ENCODE data around the gene THRA. TPM values are rescaled to one million over a fixed set of nuclear protein-coding genes. Genes with fewer than 3 reads are reported as not detected.

The THRA gene
- total and polyA plus RNA-seq, 2 of the 8 experiments (the other 6 are each of a cell fraction or from before 2014, with no cell fraction given), result 6.4 to 10.2 TPM

DNA sequence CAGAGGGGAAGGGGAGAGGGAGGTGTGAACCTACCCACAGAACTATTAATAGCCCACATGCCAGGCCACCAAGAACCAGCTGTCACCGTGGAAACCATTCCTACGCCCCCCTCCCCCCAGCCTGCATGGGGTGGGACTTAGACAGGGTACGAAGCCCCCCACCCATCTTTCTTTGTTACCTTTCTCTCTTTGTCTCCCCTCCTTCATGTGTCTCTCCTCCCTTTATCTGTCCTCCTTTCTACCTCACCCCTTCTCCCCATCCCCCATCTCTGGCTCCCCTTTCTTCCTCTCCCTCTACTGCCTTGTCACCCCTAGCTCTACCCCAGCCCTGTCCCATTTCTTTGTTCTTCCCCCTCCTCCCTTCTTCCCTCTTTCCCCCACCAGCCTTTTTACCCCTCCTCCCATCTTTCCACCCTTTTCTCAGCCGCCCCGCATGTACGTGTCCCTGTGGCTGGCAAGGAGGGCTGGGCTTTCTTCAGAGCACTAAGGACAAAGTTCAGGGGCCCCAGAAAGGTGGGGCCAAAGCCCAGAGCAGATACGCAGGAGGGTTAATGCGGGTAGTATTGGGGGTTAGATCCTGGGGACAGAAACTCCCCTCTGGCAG, 8.0 kb downstream of the THRA start:
- Histone ChIP-seq H3K18ac (ENCODE audit: extremely low read depth, low read length) (peak overlapping the region; percentile 60), H3K36me3 (ENCODE audit: control insufficient read depth in 2 of 4, insufficient read depth in 4 of 4, low read length in 3 of 4) (no peaks in the 10 kb centered on the region), H3K9ac (replicated peaks in 1 of 4; ENCODE audit: extremely low read depth in 1 of 4, low read depth in 3 of 4, low read length in 3 of 4) (no peak overlapping the region), H3K27me3 (replicated peaks in 1 of 4; ENCODE audit: control insufficient read depth in 3 of 4, extremely low read depth in 1 of 4, insufficient read depth in 3 of 4, low read length in 3 of 4) (no peaks in the 10 kb centered on the region), H4K5ac (ENCODE audit: insufficient read length, low read depth, low read length) (no peak overlapping the region), H3K4me1 (replicated peaks in 1 of 4; ENCODE audit: control insufficient read depth in 3 of 4, insufficient read depth in 4 of 4, low read length in 3 of 4) (peaks cover 22 to 56% (median 47%) of the 10 kb centered on the region in 4 experiments), H2BK20ac (ENCODE audit: low read length) (no peak overlapping the region), H2AFZ (ENCODE audit: low read length) (no peak overlapping the region), H2BK5ac (ENCODE audit: low read depth, low read length) (peak overlapping the region; percentile 75; the same call in 1 of the 2 replicates), H4K8ac (ENCODE audit: extremely low read depth, insufficient read depth, low read length) (no peak overlapping the region), H2AK5ac (ENCODE audit: low read depth, low read length) (peak overlapping the region; percentile 19; the same call in 1 of the 2 replicates), H3K56ac (replicated peaks; ENCODE audit: insufficient read length, low read depth, low read length) (no peak overlapping the region), H3K27ac (ENCODE audit: low read depth, low read length) (no peak overlapping the region), H3K4me2 (ENCODE audit: insufficient read depth in 1 of 2, low read depth in 2 of 2, low read length in 2 of 2) (peak overlapping the region; percentile 35 to 75; a peak in 3 of 4 replicates), H3K14ac (ENCODE audit: insufficient read length) (no peak overlapping the region), H4K91ac (replicated peaks; ENCODE audit: insufficient read length, low read length) (peak overlapping the region; percentile 83), H3K9me3 (ENCODE audit: insufficient read depth in 2 of 2, low read depth in 1 of 2, low read length in 1 of 2) (no peaks in the 10 kb centered on the region), H2BK120ac (replicated peaks; ENCODE audit: low read depth, low read length) (peak overlapping the region; percentile 24), H3K79me2 (ENCODE audit: control insufficient read depth in 1 of 2, insufficient read depth in 2 of 2, low read length in 2 of 2) (no peaks in the 10 kb centered on the region), H3K79me1 (ENCODE audit: low read depth, low read length) (peaks cover 9% of the 10 kb centered on the region; the same call in 1 of the 2 replicates), H2BK15ac (ENCODE audit: low read length) (peak overlapping the region; percentile 72; the same call in 1 of the 2 replicates), H4K20me1 (replicated peaks in 1 of 2; ENCODE audit: control insufficient read depth in 1 of 2, insufficient read depth in 2 of 2, low read length in 2 of 2) (no peaks in the 10 kb centered on the region), H3K4me3 (ENCODE audit: extremely low read depth in 1 of 4, insufficient read depth in 2 of 4, low read depth in 3 of 4, low read length in 4 of 4) (peak overlapping the region in 1 of 4 experiments; percentile 29; a peak in 1 of 8 replicates), H3K23ac (ENCODE audit: insufficient read length) (no peak overlapping the region), H3K4ac (replicated peaks; ENCODE audit: insufficient read length, low read depth, low read length) (peak overlapping the region; percentile 32), H2BK12ac (ENCODE audit: low read depth, low read length) (peak overlapping the region; percentile 29; the same call in 1 of the 2 replicates), H3K23me2 (ENCODE audit: low read depth, low read length) (peaks cover 4% of the 10 kb centered on the region)
- FAIRE-seq (no peak), DNase-seq (ENCODE audit: low read depth in 1 of 2, low spot score in 2 of 2) (no peak)
- ChIA-PET CTCF (ENCODE audit: partially characterized antibody) (interaction anchor here (2.2 to 38.4 kb wide), 6 partner anchors 11 to 58 kb away, joined by 7 to 876 read pairs (median 100); partner anchors contain the start of genes CSF3, MED24 and THRA), POLR2A (ENCODE audit: partially characterized antibody) (interaction anchor here (1.0 to 2.7 kb wide), 6 partner anchors 13 to 53 kb away, joined by 3 to 11 read pairs (median 4); partner anchors contain the start of gene MED24)
- 52% methylated on average over 8 of the region's 8 CpGs; no CpG with 5 or more reads in 1 of the 2 experiments for WGBS, 2 experiments (ENCODE audit: extremely low coverage in 1 of 2, insufficient coverage in 1 of 2, insufficient read length in 1 of 2, insufficient replicate concordance in 2 of 2, low coverage in 1 of 2, low lambda C conversion rate in 2 of 2, missing lambda C conversion rate in 1 of 2)
- TF ChIP-seq ASH2L (IDR thresholded peaks at IDR 0.05; ENCODE audit: low read length) (no peak), TEAD4 (IDR thresholded peaks at IDR 0.05; ENCODE audit: low read depth, low read length) (no peak), CHD1 (IDR thresholded peaks at IDR 0.05; ENCODE audit: low read depth, low read length) (no peak), MAFK (IDR thresholded peaks at IDR 0.05; ENCODE audit: low read depth, low read length) (no peak), PHF8 (conservative IDR thresholded peaks at IDR 0.05; ENCODE audit: low read depth, low read length) (no peak), CEBPB (IDR thresholded peaks at IDR 0.05; ENCODE audit: low read depth, low read length) (no peak), SAP30 (IDR thresholded peaks at IDR 0.05; ENCODE audit: insufficient read depth, insufficient replicate concordance, low read length) (no peak)
- TF ChIP-seq, protein P1, sequence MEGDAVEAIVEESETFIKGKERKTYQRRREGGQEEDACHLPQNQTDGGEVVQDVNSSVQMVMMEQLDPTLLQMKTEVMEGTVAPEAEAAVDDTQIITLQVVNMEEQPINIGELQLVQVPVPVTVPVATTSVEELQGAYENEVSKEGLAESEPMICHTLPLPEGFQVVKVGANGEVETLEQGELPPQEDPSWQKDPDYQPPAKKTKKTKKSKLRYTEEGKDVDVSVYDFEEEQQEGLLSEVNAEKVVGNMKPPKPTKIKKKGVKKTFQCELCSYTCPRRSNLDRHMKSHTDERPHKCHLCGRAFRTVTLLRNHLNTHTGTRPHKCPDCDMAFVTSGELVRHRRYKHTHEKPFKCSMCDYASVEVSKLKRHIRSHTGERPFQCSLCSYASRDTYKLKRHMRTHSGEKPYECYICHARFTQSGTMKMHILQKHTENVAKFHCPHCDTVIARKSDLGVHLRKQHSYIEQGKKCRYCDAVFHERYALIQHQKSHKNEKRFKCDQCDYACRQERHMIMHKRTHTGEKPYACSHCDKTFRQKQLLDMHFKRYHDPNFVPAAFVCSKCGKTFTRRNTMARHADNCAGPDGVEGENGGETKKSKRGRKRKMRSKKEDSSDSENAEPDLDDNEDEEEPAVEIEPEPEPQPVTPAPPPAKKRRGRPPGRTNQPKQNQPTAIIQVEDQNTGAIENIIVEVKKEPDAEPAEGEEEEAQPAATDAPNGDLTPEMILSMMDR (IDR thresholded peaks at IDR 0.05; ENCODE audit: control extremely low read depth in 1 of 3, insufficient read depth in 1 of 3, low read depth in 1 of 3, low read length in 3 of 3), result no peak
- TF ChIP-seq, protein P2, sequence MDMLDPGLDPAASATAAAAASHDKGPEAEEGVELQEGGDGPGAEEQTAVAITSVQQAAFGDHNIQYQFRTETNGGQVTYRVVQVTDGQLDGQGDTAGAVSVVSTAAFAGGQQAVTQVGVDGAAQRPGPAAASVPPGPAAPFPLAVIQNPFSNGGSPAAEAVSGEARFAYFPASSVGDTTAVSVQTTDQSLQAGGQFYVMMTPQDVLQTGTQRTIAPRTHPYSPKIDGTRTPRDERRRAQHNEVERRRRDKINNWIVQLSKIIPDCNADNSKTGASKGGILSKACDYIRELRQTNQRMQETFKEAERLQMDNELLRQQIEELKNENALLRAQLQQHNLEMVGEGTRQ (IDR thresholded peaks at IDR 0.05; ENCODE audit: low read length), result no peak

Measured in H1 (cell line).